HG03460 (cell line): ENCODE data around the gene C19orf33.

ENCODE experiments used
- ATAC-seq: cut with Tn5 transposase; IDR thresholded peaks from one replicate; pipeline ENCODE4 v1.9.1; 2021; ENCODE audit not compliant: unreplicated experiment

Gene C19orf33

DNA sequence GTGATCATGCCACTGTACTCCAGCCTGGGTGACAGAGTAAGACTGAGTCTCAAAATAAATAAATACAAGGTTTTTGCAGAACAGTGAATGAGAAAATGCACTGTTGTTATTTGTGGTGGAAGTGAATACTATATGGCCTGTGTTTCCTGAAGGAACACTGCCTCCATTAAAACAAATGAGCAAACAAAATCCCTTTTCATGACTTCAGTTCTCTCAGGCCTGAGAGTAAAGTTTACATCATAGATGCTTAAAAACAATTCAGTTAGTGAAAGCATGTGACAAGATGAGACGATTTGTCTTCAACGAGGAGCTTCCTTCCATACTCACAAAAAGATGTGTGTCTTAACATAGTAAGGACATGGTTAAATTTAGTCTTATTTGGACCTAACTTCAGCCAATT lies 25.3 kb upstream of the C19orf33 start:
- no peak for ATAC-seq

DNA sequence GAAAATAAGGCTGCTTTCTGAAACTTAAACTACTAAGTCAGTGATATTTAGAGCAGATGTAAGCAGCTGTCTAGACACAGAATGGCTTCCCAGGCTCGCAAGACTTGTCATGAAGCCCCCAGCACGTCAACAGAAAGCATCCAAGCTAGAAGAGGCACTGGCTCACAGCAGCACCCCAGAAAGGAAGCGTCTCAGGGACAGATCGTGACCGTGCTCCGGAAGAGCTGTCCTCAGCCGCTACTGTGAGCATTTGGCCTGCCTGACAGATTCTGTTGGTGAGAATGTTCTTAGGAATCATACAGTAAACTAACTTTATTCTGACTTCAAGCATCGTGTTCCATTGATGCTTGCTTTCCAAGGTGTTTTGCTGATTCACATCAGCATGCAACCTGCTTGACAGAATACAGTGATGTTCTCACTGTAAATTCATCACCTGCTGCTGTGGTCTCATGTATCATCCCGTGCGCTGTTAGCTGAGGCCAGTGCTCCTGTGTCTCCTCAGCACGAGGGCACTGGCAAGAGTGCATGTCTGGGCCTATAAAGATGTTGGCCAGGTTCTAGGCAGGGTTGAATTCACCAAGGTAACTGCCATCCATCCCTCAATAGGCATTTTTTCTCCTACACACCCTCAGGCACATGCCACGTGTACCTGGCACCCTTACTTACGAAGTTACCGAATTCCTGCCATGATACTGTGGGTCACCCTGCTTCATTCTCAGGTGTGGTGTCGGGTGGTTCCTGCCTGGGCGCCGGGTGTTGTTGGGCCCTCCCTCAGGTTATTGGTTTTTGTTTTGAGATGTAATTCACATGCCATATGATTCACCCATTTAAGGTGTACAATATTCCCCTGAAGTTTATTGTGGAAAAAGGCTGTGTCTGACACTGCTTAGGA lies 23.8 kb upstream of the C19orf33 start:
- no peak for ATAC-seq

DNA sequence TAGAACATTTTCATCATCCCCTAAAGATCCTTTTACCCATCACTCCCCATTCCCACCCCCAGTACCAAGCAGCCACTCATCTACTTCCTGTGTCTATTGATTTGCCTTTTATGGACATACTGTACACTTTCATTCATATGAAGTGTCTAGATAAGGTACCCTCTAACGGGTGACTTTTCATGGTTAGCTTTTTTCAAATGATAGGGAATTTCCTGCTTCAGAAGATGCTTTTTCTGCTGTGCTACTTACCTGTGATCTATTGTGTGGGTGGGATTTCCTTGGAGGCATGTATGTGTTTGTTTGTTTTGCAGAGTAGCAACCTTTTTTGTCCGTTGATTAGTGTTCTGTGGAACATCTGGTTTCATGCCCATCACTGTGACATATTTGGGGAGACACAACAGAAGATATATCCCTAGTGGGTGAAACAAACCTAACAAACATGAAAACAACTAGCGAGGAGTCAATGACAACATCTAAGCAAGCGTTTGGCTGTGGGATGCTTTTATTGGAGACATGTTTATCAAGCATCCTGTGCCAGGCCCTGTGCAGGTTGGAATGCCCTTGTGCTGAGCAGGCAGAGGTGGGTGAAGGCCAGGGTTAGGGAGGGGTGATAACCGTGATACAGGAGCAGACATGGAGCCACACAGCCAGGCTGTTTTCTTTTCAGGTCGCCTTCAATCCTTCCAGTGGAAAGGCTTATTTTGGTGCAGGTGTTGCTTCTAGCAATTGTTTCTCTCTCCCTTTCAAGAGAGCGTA lies 22.1 kb upstream of the C19orf33 start:
- no peak for ATAC-seq

DNA sequence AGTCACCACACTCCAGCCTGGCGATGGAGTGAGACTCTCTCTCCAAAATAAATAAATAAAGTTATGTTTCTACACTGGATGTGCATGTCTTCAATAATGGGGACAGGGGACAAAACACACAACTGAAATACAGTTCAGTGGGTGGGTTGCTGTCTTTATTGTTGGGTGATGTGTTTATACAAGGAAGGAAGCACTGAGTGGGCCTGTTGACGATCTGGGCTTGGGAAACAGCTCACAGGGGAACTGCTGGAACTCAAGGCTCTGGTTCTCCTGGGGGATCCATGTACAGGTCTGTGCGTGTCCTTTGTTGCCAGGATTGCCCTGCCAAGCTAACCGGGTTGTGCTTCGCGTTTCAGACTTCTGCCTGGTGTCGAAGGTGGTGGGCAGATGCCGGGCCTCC lies 20.8 kb upstream of the C19orf33 start:
- ATAC-seq, result no peak

DNA sequence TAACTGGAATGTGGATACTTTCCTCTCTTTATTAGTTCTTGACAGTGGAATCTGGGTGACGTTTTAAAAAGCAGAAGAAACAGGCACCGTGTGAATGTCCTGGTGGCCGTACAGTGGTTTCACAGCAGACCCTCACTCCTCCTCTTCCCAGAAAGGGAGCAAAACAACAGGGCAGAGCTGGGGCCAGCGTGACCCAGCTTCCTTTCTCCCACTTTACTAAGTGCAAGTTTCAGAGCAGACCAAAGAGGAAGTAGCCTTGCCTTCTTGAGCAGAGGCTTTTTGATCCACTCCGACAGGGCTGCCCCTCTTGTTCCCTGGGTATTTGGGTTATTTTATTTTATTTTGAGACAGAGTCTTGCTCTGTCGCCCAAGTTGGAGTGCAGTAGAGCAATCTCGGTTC lies 19.6 kb upstream of the C19orf33 start:
- no peak for ATAC-seq

DNA sequence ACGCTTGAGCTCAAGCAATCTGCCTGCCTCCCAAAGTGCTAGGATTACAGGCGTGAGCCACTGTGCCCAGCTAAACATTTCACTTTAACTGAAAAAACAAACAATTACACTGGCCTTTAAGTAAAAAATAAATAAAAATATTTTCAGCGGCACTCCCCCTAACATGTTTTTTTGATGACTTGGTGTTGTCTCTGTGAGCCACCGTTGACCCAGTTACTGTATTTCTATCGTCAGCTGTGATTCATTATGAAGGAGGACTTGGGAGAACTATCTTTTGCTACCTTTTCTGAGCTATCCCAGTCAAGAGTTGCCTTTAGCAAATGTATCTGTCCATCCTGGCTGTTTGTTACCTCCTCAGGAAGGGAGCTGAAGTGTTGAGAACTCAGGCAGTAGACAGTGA lies 18.5 kb upstream of the C19orf33 start:
- no peak for ATAC-seq

DNA sequence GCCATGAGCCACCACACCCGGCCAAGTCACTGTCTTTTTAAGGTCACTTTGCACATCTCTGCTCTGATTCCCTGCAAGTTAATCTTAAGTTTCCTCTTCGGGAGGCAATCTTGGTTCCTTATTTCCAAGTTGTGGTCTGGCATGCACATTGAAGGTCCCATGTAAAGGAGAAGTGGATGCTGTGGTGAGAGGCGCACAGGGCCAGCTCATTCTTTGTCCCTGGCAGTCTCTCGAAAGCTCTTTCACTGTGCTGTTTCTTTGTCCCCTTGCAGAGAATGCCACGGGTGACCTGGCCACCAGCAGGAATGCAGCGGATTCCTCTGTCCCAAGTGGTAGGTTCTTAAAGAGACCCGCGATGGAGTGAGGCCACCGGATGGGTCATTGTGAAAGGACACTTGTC lies 16.4 kb upstream of the C19orf33 start:
- ATAC-seq, result no peak

DNA sequence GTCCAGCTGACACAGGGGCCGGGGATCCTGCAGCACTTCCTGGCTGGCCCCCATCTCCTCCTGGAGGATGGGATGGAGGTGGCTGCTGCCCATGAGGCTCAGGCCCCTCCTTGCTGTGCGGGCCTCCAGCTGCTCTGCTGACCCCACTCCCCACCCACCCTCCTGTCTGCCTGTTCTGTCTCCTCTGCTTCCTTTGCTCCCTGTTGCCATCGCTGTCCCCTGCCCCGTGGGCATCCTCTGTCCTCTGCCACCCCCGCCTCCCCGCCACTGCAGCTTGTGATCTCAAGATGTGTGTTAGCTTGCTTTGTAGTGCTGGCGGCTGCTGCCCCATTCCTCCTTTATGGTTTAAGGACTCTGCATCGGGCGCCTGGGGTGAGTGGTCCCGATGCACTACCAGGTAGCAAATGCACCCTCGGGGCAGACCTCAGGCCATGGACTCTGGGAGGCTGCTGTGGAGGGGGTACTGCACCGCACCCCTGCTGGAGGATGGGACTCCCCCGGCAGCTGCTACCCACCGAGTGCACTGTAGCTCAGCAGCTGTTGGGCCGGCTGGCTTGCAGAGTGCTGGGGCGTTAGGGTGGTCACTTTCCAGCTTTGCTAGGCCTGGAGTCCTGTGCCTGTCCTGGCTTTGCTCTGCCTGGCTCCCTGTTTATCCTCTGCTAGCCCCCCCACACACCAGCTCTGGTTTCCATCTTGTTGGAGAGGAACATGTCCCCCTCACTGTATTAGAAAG lies 15.8 kb upstream of the C19orf33 start:
- ATAC-seq, result no peak

DNA sequence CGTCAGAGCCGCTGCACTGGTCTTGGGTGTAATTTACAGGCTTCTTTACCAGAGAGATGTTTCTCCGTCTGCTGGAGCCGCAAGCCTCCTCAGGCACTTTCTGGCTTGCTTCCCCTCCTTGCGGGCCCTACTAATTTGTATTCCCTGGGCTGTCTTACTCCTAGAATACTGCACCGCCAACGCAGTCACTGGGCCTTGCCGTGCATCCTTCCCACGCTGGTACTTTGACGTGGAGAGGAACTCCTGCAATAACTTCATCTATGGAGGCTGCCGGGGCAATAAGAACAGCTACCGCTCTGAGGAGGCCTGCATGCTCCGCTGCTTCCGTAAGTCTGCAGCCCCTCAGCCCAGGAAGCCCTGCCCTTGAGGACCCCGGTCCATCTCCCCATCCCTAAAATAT lies 14.1 kb upstream of the C19orf33 start:
- ATAC-seq, result no peak

DNA sequence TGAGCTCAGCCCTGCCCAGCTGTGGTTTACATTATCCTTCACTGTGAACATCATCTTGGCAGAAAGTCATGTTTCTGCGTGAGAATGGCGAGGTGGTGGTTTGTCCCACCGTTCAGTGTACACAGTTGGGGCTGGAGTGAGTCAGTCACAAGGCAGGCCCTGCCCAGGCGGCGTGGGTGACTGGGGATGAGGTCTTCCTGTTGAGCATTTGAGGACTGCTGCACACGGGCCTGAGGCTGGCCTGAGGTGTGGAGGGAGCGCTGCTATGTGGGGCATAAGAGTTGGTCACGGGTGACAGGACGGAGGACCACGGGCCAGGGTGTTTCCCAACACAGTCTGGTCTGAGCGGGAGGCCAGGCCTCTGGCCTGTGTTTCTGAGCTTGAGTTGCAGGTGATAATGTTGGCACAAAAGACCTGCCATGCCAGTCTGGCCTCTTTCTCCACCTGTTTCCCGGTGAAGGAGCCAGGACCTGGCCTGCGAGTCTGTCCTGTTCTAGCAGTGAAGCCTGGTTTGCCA lies 13.4 kb upstream of the C19orf33 start:
- no peak for ATAC-seq

DNA sequence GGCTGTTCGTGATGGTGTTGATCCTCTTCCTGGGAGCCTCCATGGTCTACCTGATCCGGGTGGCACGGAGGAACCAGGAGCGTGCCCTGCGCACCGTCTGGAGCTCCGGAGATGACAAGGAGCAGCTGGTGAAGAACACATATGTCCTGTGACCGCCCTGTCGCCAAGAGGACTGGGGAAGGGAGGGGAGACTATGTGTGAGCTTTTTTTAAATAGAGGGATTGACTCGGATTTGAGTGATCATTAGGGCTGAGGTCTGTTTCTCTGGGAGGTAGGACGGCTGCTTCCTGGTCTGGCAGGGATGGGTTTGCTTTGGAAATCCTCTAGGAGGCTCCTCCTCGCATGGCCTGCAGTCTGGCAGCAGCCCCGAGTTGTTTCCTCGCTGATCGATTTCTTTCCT lies 12.2 kb upstream of the C19orf33 start:
- no peak for ATAC-seq

DNA sequence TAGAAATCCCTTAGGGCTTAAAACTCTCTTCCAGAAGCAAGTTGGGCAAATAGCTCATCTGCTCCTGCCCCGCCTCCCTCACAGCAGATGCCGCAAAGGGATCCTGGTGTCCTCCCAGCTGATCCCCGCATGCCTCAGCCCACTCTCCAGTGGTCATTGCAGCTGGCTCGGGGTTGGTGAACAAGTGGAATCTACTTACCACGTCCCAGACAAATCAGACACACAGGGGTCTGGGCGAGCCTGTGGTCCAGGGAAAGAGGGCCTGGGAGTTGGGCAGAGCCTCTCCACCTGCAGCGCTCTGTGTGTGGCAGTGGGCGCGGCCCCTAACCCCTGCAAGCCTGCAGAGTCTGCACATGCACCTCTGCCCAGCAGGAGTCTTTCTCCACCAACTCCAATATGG lies 10.8 kb upstream of the C19orf33 start:
- ATAC-seq, result no peak

DNA sequence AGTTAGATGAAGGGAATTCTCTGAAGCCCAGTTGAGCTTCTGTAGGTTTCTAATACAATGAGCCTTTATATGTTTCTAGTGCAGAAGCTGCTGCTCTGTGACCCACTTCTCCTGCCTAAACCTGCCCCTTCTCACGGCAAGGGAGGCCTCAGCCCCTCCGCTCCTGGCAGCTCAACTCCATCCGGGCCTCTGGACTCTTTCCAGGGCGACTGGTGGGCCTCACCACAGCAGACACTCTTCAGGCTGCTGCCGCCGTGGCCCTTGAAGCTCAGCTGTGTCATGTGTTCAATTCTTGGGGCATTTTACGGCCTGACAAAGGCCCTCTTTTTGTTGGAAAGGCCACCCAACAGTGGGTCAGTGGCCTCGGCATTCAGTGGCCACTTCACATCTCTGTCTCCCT lies 10.0 kb upstream of the C19orf33 start:
- ATAC-seq, result no peak

DNA sequence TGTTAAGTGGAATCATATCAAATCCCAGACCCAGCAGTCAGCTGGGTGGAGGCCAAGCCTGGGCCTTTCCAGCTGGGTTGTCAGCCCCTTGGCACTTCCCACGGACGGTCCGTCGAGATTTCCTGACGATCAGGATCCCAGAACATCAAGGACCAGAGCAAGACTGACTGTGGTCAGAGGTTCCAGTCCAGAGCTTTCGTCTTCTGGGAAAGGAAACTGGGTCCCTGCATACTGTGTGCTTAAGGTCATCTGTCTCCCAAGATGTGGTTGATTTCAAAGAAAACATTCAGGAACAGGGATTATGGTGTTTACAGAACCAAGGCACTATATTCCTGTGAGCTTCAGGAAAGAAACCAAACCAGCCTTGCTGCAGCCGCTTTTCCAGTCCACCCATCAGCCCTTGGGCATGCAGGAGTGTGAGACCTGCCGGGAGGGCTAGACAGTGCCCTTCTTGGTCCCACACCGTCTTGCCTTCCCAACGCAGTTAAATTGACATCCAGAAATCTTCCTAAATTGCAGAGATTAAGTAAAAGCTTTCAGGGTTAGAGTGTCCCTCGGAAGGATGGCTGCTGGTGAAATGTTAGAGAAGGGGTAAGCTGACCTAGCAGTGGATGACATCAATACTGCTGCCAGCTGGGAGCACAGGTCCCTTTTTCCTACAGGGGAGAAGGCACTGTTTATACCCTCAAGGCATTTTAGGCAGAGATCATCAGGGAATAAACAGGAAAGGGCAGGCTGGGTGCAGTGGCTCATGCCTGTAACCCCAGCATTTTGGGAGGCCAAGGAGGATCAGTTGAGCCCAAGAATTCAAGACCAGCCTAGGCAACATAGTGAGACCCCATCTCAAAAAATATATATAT lies 5.0 kb upstream of the C19orf33 start:
- no peak for ATAC-seq

DNA sequence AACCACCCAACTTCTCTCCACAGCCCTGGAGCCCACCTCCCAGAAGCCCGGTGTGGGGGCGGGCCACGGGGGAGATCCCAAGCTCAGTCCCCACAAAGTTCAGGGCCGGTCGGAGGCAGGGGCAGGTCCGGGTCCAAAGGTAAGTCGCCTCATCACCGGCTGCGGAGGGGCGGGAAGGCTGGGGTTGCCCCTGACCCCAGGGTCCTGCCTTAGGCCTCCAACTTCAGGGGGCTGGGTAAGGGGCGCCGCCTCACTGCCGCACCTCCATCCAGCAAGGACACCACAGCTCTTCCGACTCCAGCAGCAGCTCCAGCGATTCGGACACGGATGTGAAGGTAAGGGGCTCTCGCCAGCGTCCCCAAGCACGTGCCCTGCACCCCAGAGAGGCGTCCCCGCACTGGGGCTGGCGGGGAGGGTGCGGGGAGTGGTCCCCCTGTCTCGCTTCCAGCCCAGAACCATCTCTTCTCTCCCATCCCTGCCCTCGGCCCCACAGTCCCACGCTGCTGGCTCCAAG lies 358 bp downstream of the C19orf33 start:
- ATAC-seq, result no peak

DNA sequence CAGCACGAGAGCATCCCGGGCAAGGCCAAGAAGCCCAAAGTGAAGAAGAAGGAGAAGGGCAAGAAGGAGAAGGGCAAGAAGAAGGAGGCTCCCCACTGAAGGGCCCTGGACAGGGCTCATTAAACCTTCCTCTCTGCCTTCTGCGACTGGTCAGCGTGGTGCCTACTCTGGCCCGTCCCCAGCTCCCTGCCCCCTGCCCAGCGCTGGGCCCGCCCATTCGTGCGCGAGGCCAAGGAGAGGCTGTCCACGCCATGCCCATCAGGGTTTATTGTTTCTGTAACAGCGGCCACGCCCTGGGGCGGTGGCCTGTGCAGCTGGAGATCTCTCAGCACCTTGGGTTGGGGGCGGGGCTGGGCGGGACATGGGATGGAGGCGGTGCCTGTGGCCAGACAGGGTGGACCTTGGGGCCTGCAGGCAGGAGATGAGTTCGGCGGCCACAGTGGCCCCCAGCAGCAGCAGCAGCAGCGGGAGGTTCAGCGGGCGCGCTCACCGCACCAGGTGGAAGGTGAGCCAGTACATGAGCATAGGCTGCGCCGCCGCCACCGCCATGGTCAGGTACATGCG lies 897 bp downstream of the C19orf33 start:
- no peak for ATAC-seq

DNA sequence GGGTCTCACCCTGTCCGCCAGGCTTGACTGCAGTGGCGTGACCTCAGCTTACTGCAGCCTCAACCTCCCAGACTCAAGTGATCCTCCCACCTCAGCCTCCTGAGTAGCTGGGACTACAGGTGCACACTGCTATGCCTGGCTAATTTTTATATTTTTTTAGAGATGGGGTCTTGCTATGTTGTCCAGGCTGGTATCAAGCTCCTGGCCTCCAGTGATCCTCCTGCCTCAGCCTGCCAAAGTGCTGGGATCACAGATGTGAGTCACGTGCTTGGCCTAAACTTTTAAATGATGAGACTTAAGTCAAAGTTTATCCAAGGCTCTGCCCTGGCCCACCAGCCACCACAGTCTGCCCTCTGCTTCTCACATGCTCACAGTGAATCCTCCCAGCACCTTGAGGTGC lies 2.2 kb downstream of the C19orf33 start:
- no peak for ATAC-seq

DNA sequence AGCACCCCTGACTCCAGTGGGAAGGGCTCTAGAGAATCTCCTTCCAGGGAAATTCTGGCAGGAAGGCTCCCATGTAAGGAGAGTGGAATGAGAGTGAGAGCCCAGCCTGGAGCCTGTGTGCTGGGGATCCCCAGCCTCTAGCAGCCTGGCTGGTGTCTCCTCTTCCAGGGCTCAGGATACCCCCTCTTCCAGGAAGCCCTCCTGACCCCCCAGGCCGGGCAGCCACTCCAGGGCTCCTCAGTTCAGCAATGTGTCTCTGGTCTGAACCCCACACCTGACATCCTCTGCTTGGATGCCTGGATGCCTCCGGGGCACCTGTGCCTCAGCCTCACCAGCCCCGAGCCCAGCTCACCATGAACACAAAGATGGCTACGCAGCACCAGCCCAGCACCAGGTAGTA lies 3.0 kb downstream of the C19orf33 start:
- no peak for ATAC-seq

DNA sequence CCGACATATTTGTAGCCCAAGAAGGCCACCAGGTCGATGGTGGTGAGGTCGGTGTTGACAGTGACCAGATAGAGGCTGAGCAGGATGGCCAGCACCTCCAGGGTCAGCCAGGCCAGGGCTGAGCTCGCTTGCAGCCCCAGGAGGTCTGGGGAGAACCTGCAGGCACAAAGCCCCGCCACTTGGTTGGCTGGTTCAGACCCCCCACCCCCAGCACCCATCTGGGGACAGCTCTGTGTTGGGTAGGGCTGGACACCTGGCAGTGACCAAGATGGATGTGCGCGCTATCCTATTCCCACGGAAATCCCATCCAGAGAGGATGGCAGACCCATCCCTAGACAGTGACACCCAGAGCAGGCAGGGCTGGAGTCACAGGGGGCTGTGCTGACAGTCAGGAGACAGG lies 3.5 kb downstream of the C19orf33 start:
- ATAC-seq, result no peak
